ENCODE data around the gene RANGRF. TPM values are rescaled to one million over a fixed set of nuclear protein-coding genes. Genes with fewer than 3 reads are reported as not detected.

Gene RANGRF
- total RNA-seq, 1 donor from 2014 or later: 22.0 TPM

GRCh38 chr17:8337802-8338752 lies 49.6 kb downstream of the RANGRF start:
- Mint-ChIP-seq H3K27me3 (ENCODE audit: unreplicated experiment) (peaks cover 1% of the 10 kb centered on the region), H3K4me1 (ENCODE audit: unreplicated experiment) (peaks cover 10% of the 10 kb centered on the region), H3K9me3 (ENCODE audit: unreplicated experiment) (no peaks in the 10 kb centered on the region), H3K36me3 (ENCODE audit: low read depth, unreplicated experiment) (no peaks in the 10 kb centered on the region), H3K4me3 (ENCODE audit: unreplicated experiment) (no peak overlapping the region), H3K27ac (ENCODE audit: unreplicated experiment) (peak overlapping the region; percentile 40)
- no peak for DNase-seq (ENCODE audit: low spot score)
- TF ChIP-seq CTCF (IDR thresholded peaks at IDR 0.05; ENCODE audit: unreplicated experiment): no peak

DNA sequence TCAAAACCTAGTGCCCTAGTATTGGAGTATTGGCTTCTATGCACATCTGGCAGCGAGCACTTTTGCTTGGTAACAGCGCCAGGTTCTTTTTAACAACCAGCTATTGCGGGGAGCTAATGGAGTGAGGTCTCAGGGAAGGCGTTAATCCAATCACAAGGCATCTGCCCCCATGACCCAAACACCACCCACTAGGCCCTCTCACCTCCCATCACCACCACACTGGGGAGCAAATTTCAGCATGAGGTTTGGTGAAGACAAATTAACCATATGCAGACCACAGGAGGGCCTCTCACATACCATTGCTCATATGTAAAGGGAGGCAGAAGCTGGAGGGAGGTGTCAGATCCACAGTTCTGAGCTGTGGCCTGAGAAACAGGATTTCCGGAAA lies 50.3 kb downstream of the RANGRF start:
- Mint-ChIP-seq H3K4me1 (ENCODE audit: unreplicated experiment) (peaks cover 10% of the 10 kb centered on the region), H3K36me3 (ENCODE audit: low read depth, unreplicated experiment) (no peaks in the 10 kb centered on the region), H3K4me3 (ENCODE audit: unreplicated experiment) (no peak overlapping the region), H3K9me3 (ENCODE audit: unreplicated experiment) (no peaks in the 10 kb centered on the region), H3K27me3 (ENCODE audit: unreplicated experiment) (peaks cover 1% of the 10 kb centered on the region), H3K27ac (ENCODE audit: unreplicated experiment) (no peak overlapping the region)
- TF ChIP-seq CTCF (IDR thresholded peaks at IDR 0.05; ENCODE audit: unreplicated experiment): no peak
- DNase-seq (ENCODE audit: low spot score): no peak

DNA sequence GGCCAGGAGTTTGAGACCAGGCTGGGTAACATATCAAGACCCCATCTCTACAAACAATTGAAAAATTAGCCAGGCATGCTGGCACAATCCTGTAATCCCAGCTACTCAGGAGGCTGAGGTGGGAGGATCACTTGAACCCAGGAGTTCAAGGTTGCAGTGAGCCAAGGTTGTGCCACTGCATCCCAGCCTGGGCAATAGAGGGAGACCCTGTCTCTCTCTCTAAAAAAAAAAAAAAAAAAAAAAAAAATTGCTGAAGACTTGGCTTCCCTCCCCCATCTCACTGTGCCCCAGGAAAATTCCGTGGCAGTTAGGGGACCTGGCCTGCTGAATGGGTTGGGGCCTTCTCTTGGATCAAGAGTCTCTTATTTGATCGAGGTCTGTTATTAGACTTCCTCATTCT lies 51.1 kb downstream of the RANGRF start, which contains the start of gene ODF4:
Gene ODF4 (plus strand): TSS at position 301 of the 400 bp plus-strand sequence. CDS start 212 bp downstream, outside the sequence.
- H3K9me3 Mint-ChIP-seq (ENCODE audit: unreplicated experiment): no peaks in the 10 kb centered on the region
- H3K27me3 Mint-ChIP-seq (ENCODE audit: unreplicated experiment): peaks cover 1% of the 10 kb centered on the region
- H3K4me3 Mint-ChIP-seq (ENCODE audit: unreplicated experiment): no peak within 1 kb of the TSS
- no peak for DNase-seq (ENCODE audit: low spot score)
- peaks cover 10% of the 10 kb centered on the region for H3K4me1 Mint-ChIP-seq (ENCODE audit: unreplicated experiment)
- TF ChIP-seq CTCF (IDR thresholded peaks at IDR 0.05; ENCODE audit: unreplicated experiment): no peak
- no peaks in the 10 kb centered on the region for H3K36me3 Mint-ChIP-seq (ENCODE audit: low read depth, unreplicated experiment)
- H3K27ac Mint-ChIP-seq (ENCODE audit: unreplicated experiment): no peak within 1 kb of the TSS

Other genes with a start within 250 kb of the RANGRF start
- 0.13 TPM for gene ALOX15B, start 249.6 kb upstream of the RANGRF start, total RNA-seq (ENCODE audit: unreplicated experiment)
- gene ALOX12B, start 201.0 kb upstream of the RANGRF start, total RNA-seq (ENCODE audit: unreplicated experiment): 1.7 TPM
- not detected for gene ALOXE3, start 170.2 kb upstream of the RANGRF start, total RNA-seq (ENCODE audit: unreplicated experiment)
- 3.3 TPM for gene HES7, start 164.6 kb upstream of the RANGRF start, total RNA-seq (ENCODE audit: unreplicated experiment)
- gene PER1, start 136.3 kb upstream of the RANGRF start, total RNA-seq (ENCODE audit: unreplicated experiment): 30.0 TPM
- 19.8 TPM for gene VAMP2, start 125.7 kb upstream of the RANGRF start, total RNA-seq (ENCODE audit: unreplicated experiment)
- 14.6 TPM for gene TMEM107, start 112.3 kb upstream of the RANGRF start, total RNA-seq (ENCODE audit: unreplicated experiment)
- gene BORCS6, start 98.5 kb upstream of the RANGRF start, total RNA-seq (ENCODE audit: unreplicated experiment): 9.7 TPM
- 21.4 TPM for gene AURKB, start 78.1 kb upstream of the RANGRF start, total RNA-seq (ENCODE audit: unreplicated experiment)
- 41.3 TPM for gene CTC1, start 40.6 kb upstream of the RANGRF start, total RNA-seq (ENCODE audit: unreplicated experiment)
- gene PFAS, start 39.4 kb upstream of the RANGRF start, total RNA-seq (ENCODE audit: unreplicated experiment): 67.0 TPM
- 6.9 TPM for gene SLC25A35, start 6.7 kb downstream of the RANGRF start, total RNA-seq (ENCODE audit: unreplicated experiment)
- 113 TPM for gene ARHGEF15, start 21.6 kb downstream of the RANGRF start, total RNA-seq (ENCODE audit: unreplicated experiment)
- gene ODF4, start 51.2 kb downstream of the RANGRF start, total RNA-seq (ENCODE audit: unreplicated experiment): not detected
- gene RPL26, start 94.5 kb downstream of the RANGRF start, total RNA-seq (ENCODE audit: unreplicated experiment): 1,901 TPM
- not detected for gene RNF222, start 109.2 kb downstream of the RANGRF start, total RNA-seq (ENCODE audit: unreplicated experiment)
- gene NDEL1, start 147.2 kb downstream of the RANGRF start, total RNA-seq (ENCODE audit: unreplicated experiment): 82.4 TPM